DOHH2 (cell line): ENCODE data around the gene SLC35E2B.
"Not testable (repeated sequence)": the region's sequence is repeated elsewhere in the genome, so short reads cannot be mapped to it uniquely, and the experiment has no call there.

Source experiments
- H3F3A ChIP-seq: fragments of 200-600 bp; sonication (generic), shearing (Covaris generic); 2 replicates; pipeline ENCODE4 v1.6.0; 2016; ENCODE audit warnings: antibody characterized with exemption, mild to moderate bottlenecking; ENCODE audit not compliant: control insufficient read depth, insufficient read depth
- H3K27ac ChIP-seq: fragments of 200-600 bp; sonication (generic); 2 replicates; pipeline ENCODE4 v1.5.1; 2014; ENCODE audit warnings: low read depth, mild to moderate bottlenecking, low read length, moderate library complexity
- H3K27me3 ChIP-seq: fragments of 200-600 bp; sonication (generic); 2 replicates; pipeline ENCODE4 v1.6.1; 2014; ENCODE audit warnings: mild to moderate bottlenecking, low read length, mixed read lengths; ENCODE audit not compliant: control insufficient read depth
- H3K36me3 ChIP-seq: fragments of 200-600 bp; sonication (generic); 2 replicates; pipeline ENCODE4 v1.6.1; 2014; ENCODE audit warnings: mild to moderate bottlenecking, low read length, moderate library complexity, mixed read lengths; ENCODE audit not compliant: control insufficient read depth
- H3K4me1 ChIP-seq: fragments of 200-600 bp; sonication (generic); 2 replicates; pipeline ENCODE4 v1.6.1; 2014; ENCODE audit warnings: mild to moderate bottlenecking, low read length, mixed read lengths; ENCODE audit not compliant: control insufficient read depth
- H3K4me2 ChIP-seq: fragments of 200-600 bp; sonication (generic); 2 replicates; pipeline ENCODE4 v1.6.0; 2014; ENCODE audit warnings: mild to moderate bottlenecking, low read length, moderate library complexity
- H3K4me3 ChIP-seq: fragments of 200-600 bp; sonication (generic); 2 replicates; pipeline ENCODE4 v1.5.1; 2014; ENCODE audit warnings: mild to moderate bottlenecking, low read length, mixed read lengths
- H3K79me2 ChIP-seq: fragments of 200-600 bp; sonication (generic); 2 replicates; pipeline ENCODE4 v1.6.1; 2014; ENCODE audit warnings: mild to moderate bottlenecking, low read length, mixed read lengths; ENCODE audit not compliant: control insufficient read depth
- H3K9me2 ChIP-seq: fragments of 200-600 bp; sonication (generic); replicated peaks from 2 replicates; pipeline ENCODE4 v1.6.1; 2014; ENCODE audit warnings: mild to moderate bottlenecking, low read length, mixed read lengths; ENCODE audit not compliant: control insufficient read depth
- H3K9me3 ChIP-seq: fragments of 200-600 bp; sonication (generic); 2 replicates; pipeline ENCODE4 v1.6.1; 2014; ENCODE audit warnings: antibody characterized with exemption, low read length, mixed read lengths; ENCODE audit not compliant: control insufficient read depth, insufficient read depth
- H4K20me1 ChIP-seq: fragments of 200-600 bp; sonication (generic); 2 replicates; pipeline ENCODE4 v1.6.0; 2014; ENCODE audit warnings: low read depth, mild to moderate bottlenecking, antibody characterized with exemption, low read length, moderate library complexity; ENCODE audit not compliant: control insufficient read depth, insufficient read depth
- EZH2phosphoT487 ChIP-seq: fragments of 200-600 bp; sonication (generic); IDR thresholded peaks from 2 replicates; pipeline ENCODE4 v1.6.1; 2017; ENCODE audit warnings: borderline replicate concordance, mild to moderate bottlenecking, antibody characterized with exemption, low read length, moderate library complexity, mixed read lengths
- TF ChIP-seq, protein P1 (sequence below): fragments of 200-600 bp; sonication (generic); IDR thresholded peaks from one replicate; pipeline ENCODE4 v1.5.1; 2014; ENCODE audit warnings: antibody characterized with exemption, mild to moderate bottlenecking, low read depth, low read length; ENCODE audit not compliant: poor library complexity, severe bottlenecking

The SLC35E2B gene

DNA sequence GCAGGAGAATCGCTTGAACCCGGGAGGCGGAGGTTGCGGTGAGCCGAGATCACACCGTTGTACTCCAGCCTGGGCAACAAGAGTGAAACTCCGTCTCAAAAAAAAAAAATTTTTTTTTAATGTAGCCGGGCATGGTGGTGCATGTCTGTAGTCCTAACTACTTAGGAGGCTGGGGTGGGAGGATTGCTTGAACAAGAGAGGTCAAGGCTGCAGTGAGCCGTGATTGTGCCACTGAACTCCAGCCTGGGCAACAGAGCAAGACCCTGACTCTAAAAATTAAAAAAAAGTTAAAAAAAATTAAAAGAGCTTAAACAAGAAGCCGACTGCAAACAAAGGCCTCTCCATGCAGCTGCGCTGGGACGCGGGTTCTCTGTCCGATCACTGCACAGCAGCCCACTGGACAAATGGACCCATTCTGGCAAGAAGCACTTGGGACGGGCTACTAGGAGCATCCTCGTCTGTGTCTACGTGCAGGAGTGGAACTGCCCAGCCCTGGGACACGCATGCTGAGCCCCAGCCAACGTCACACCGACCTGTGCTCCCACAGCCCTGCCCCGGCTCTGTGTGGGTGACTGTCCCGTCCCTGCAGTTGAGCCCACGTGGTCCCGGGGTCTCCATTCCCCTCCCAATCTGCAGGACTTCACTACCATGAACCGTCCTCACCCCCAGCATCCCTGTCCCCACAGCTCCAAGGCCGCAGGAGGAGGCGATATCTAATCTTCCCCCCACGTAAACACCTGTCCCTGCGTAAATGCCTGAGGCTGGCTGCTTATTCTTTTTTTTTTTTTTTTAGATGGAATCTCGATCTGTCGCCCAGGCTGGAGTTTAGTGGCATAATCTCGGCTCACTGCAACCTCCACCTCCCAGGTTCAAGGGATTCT is 12.3 kb downstream of the SLC35E2B start:
- H3F3A ChIP-seq = no peaks in the 10 kb centered on the region; the same call in 1 of the 2 replicates
- TF ChIP-seq, protein P1, sequence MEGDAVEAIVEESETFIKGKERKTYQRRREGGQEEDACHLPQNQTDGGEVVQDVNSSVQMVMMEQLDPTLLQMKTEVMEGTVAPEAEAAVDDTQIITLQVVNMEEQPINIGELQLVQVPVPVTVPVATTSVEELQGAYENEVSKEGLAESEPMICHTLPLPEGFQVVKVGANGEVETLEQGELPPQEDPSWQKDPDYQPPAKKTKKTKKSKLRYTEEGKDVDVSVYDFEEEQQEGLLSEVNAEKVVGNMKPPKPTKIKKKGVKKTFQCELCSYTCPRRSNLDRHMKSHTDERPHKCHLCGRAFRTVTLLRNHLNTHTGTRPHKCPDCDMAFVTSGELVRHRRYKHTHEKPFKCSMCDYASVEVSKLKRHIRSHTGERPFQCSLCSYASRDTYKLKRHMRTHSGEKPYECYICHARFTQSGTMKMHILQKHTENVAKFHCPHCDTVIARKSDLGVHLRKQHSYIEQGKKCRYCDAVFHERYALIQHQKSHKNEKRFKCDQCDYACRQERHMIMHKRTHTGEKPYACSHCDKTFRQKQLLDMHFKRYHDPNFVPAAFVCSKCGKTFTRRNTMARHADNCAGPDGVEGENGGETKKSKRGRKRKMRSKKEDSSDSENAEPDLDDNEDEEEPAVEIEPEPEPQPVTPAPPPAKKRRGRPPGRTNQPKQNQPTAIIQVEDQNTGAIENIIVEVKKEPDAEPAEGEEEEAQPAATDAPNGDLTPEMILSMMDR = no peak
- TF ChIP-seq EZH2phosphoT487 = no peak
- no peaks in the 10 kb centered on the region for H3K9me2 ChIP-seq
- H3K27me3 ChIP-seq = no peaks in the 10 kb centered on the region
- no peak overlapping the region for H3K4me3 ChIP-seq
- no peaks in the 10 kb centered on the region for H4K20me1 ChIP-seq
- no peak overlapping the region for H3K27ac ChIP-seq
- no peaks in the 10 kb centered on the region for H3K9me3 ChIP-seq
- H3K36me3 ChIP-seq = no peaks in the 10 kb centered on the region
- peaks cover 30% of the 10 kb centered on the region for H3K79me2 ChIP-seq
- H3K4me2 ChIP-seq = no peak overlapping the region
- peaks cover 24% of the 10 kb centered on the region for H3K4me1 ChIP-seq

DNA sequence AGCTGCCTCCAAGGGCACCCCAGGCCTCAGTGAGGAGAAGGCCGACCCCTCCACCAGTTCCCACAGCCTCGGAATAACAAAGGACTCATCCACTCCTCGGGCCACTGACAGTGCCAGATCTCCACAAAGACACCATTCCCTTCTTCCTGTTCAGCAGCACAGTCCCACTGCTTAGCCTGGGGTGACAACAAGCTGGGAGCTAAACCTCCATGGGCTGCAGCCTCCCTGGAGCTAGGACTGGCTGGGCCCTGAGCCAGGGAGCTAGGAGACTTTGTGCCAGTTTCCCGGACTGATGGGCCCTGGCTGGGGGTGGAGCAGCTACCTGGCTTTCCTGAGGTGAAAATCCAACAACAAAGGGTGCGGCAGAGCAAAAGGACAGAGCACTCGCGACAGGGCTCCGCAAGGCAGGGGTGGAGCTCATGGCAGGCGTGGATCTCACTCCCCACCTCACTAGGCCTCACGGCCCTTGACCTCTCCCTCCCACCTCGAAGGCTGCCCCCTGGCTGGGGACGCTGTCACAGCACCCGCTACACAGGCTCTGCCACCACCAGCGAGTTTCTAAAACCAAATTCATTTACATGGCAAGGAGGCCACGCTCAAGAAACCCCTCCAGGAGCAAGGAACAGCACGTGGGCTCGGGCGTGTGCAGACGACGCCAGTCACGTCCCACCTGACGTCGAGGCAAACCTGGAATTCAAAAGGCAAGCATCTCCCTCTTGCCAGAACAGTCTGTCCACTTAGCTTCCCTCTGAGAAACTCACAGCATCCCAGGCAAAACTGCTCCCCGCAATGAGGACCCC is 13.8 kb downstream of the SLC35E2B start:
- H4K20me1 ChIP-seq = no peaks in the 10 kb centered on the region
- H3K4me1 ChIP-seq = peaks cover 24% of the 10 kb centered on the region
- peak overlapping the region; percentile 65 for H3K4me3 ChIP-seq
- H3K27me3 ChIP-seq = no peaks in the 10 kb centered on the region
- no peaks in the 10 kb centered on the region for H3K9me3 ChIP-seq
- TF ChIP-seq EZH2phosphoT487 = no peak
- TF ChIP-seq, protein P1 = peak; percentile 80
- H3K79me2 ChIP-seq = peaks cover 23% of the 10 kb centered on the region
- peak overlapping the region; percentile 75 for H3K4me2 ChIP-seq
- no peaks in the 10 kb centered on the region for H3K36me3 ChIP-seq
- H3F3A ChIP-seq = no peaks in the 10 kb centered on the region; the same call in 1 of the 2 replicates
- no peaks in the 10 kb centered on the region for H3K9me2 ChIP-seq
- H3K27ac ChIP-seq = peak overlapping the region; percentile 72

- H3F3A ChIP-seq = no peaks in the 10 kb centered on the region; the same call in 1 of the 2 replicates
- peak overlapping the region; percentile 75 for H3K4me2 ChIP-seq
- no peak for TF ChIP-seq EZH2phosphoT487
- TF ChIP-seq, protein P1 = no peak
- H3K4me1 ChIP-seq = peaks cover 24% of the 10 kb centered on the region
- H3K4me3 ChIP-seq = peak overlapping the region; percentile 65
- no peaks in the 10 kb centered on the region for H3K9me2 ChIP-seq
- H3K9me3 ChIP-seq = no peaks in the 10 kb centered on the region
- H3K27me3 ChIP-seq = no peaks in the 10 kb centered on the region
- H4K20me1 ChIP-seq = no peaks in the 10 kb centered on the region
- peaks cover 16% of the 10 kb centered on the region for H3K79me2 ChIP-seq
- H3K36me3 ChIP-seq = no peaks in the 10 kb centered on the region
- H3K27ac ChIP-seq = peak overlapping the region; percentile 72
These were observed 14.6 kb downstream of the SLC35E2B start for GRCh38 chr1:1677718-1678580.

- H3K79me2 ChIP-seq, H4K20me1 ChIP-seq, H3K27ac ChIP-seq, H3K36me3 ChIP-seq, H3K9me3 ChIP-seq, H3K4me2 ChIP-seq, H3K27me3 ChIP-seq, H3F3A ChIP-seq, H3K9me2 ChIP-seq, H3K4me3 ChIP-seq: not testable (repeated sequence)
- peaks cover 24% of the 10 kb centered on the region for H3K4me1 ChIP-seq
These were observed 16.5 kb downstream of the SLC35E2B start for GRCh38 chr1:1676087-1676486.

DNA sequence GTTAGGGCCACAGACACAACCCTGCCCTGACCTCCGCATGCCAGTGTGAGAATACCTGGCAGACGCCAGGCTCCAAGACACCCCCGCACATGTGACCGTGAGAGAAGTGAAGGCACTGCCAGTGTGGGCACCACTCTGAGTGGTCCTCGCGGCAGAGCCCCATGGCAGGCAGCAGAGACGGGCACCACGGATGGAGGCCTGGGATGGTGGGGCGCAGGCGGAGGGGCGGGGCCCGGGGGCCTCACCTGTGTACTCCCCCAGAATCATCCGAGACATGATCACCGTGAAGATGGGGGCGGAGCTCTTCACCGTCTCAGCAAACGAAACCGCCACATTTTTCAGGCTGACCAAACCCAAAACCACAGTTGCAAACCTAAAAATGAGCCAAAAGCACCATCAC is 17.4 kb downstream of the SLC35E2B start:
- H3K36me3 ChIP-seq = peaks cover 13% of the 10 kb centered on the region
- not testable (repeated sequence) for H3K9me2 ChIP-seq, H3K79me2 ChIP-seq, H3K4me2 ChIP-seq, H3K4me3 ChIP-seq, H3K27ac ChIP-seq, H3K27me3 ChIP-seq, H4K20me1 ChIP-seq, H3K9me3 ChIP-seq, H3F3A ChIP-seq
- peaks cover 24% of the 10 kb centered on the region for H3K4me1 ChIP-seq
